WTC11 (cell line): Measurements from ENCODE around the gene ADIG.

Source experiments
- CTCF ChIP-seq: fragments of 200-600 bp; IDR thresholded peaks from 2 replicates; pipeline ENCODE4 v1.8.0; 2022; ENCODE audit warnings: antibody characterized with exemption
- MXD4 ChIP-seq: fragments of 250-450 bp; sonication (Bioruptor Pico); IDR thresholded peaks from 2 replicates; pipeline ENCODE4 v1.8.0; 2021; ENCODE audit warnings: mild to moderate bottlenecking, moderate library complexity, borderline replicate concordance
- NR2C2 ChIP-seq: sonication (generic); formaldehyde crosslinking; IDR thresholded peaks from 2 replicates; pipeline ENCODE4 v1.8.0; 2022; ENCODE audit warnings: mild to moderate bottlenecking, missing genetic modification reagents
- TP53 ChIP-seq: sonication (generic); formaldehyde crosslinking; IDR thresholded peaks from 2 replicates; pipeline ENCODE4 v1.8.1; 2023; ENCODE audit warnings: mild to moderate bottlenecking, missing genetic modification reagents
- ZBTB21 ChIP-seq: sonication (generic); formaldehyde crosslinking; IDR thresholded peaks from 2 replicates; pipeline ENCODE4 v1.8.1; 2023; ENCODE audit warnings: mild to moderate bottlenecking, missing genetic modification reagents, borderline replicate concordance
- ZNF121 ChIP-seq: sonication (generic); formaldehyde crosslinking; IDR thresholded peaks from 2 replicates; pipeline ENCODE4 v1.8.0; 2023; ENCODE audit warnings: missing genetic modification reagents
- ZNF232 ChIP-seq: sonication (generic); formaldehyde crosslinking; IDR thresholded peaks from 2 replicates; pipeline ENCODE4 v1.8.0; 2022; ENCODE audit warnings: mild to moderate bottlenecking, missing genetic modification reagents
- TF ChIP-seq, protein P1 (sequence below): sonication (generic); formaldehyde crosslinking; IDR thresholded peaks from 2 replicates; pipeline ENCODE4 v1.8.0; 2023; ENCODE audit warnings: missing genetic modification reagents

- TF ChIP-seq CTCF, result no peak
- TF ChIP-seq TP53 (CRISPR knock-in tag), result no peak
- no peak for TF ChIP-seq ZBTB21
- no peak for TF ChIP-seq MXD4 (CRISPR knock-in tag)
- TF ChIP-seq NR2C2 (CRISPR knock-in tag), result no peak
- no peak for TF ChIP-seq ZNF232
- TF ChIP-seq, protein P1, sequence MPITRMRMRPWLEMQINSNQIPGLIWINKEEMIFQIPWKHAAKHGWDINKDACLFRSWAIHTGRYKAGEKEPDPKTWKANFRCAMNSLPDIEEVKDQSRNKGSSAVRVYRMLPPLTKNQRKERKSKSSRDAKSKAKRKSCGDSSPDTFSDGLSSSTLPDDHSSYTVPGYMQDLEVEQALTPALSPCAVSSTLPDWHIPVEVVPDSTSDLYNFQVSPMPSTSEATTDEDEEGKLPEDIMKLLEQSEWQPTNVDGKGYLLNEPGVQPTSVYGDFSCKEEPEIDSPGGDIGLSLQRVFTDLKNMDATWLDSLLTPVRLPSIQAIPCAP (CRISPR knock-in tag), result no peak
- no peak for TF ChIP-seq ZNF121 (CRISPR knock-in tag)
Observed at GRCh38 chr20:38615283-38615682, 34.3 kb downstream of the ADIG start.
